DMS114 treated with DMSO at 0.1 percent for 48 hours (cell line): Measurements from ENCODE around the gene GPSM3.
"Not testable (repeated sequence)": the region's sequence is repeated elsewhere in the genome, so short reads cannot be mapped to it uniquely, and the experiment has no call there.

Source experiments
- DNase-seq: peaks from one replicate; lab custom pipeline; 2025; ENCODE audit not compliant: unreplicated experiment; lab: John Stamatoyannopoulos, UW

Gene GPSM3

DNA sequence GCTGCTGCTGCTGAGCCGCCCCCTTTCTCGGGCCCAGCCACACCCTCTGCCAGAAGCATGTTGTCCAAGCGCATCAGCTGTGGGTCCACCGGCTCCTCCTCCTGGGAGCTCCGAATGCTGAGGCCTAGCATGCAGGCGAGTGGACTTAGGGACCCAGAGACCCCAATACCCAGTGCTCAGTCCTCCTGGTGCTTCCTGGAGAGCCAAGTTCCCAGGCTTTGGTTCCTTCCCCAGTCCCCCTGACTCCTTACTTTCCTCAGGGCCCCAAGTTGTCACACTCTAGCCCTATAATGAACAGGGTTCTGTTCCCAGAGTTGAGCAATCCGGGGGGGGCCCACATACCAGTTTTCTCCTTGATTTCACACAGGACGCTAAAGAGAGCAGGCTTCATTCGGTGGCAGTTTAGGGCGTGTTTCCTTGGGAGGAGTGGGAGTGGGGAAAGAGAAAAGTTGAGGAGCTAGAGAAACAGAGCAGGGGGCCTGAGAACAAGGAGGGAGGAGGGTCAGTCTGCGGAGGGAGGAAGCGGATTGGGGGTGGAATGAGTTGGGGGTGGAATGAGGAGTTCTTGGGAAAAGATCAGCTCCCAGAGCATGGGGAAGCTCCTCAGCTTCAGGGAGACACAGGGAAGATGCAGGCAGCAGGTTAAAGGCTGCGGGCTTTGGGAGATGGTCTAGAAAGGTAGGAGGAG, 3.9 kb downstream of the GPSM3 start:
- no peak for DNase-seq

DNA sequence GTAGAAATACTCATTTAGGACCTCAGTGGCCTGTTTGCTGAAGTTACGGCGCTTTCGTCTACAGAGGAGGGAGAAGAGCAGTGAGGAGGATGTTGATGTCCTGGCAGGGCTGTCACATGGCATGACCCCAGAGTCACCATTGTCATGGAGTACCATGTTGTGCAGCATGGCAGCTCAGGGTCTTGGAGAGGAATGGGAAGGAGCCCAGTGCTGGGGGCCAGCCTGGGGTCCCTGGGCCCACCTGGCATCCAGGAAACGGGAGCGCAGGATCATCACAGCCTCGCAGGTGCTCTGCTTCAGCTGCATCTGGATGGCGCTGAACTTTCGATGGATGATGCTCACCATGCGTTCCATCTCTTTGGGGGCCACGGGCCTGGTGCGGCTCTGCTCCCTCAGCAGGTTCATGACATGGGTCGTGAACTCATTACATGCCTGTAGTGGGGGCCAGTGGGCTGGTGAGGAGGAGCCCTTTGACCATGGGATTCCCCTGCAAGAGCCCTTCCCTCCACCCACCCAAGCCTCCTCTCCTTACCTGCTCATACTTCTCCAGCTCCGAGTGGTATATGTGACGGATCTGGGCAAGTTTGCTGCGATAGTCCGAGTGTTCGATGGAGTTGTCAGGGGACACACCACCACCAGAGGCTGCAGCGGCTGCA, 4.6 kb downstream of the GPSM3 start:
- DNase-seq, result not testable (repeated sequence)

DNA sequence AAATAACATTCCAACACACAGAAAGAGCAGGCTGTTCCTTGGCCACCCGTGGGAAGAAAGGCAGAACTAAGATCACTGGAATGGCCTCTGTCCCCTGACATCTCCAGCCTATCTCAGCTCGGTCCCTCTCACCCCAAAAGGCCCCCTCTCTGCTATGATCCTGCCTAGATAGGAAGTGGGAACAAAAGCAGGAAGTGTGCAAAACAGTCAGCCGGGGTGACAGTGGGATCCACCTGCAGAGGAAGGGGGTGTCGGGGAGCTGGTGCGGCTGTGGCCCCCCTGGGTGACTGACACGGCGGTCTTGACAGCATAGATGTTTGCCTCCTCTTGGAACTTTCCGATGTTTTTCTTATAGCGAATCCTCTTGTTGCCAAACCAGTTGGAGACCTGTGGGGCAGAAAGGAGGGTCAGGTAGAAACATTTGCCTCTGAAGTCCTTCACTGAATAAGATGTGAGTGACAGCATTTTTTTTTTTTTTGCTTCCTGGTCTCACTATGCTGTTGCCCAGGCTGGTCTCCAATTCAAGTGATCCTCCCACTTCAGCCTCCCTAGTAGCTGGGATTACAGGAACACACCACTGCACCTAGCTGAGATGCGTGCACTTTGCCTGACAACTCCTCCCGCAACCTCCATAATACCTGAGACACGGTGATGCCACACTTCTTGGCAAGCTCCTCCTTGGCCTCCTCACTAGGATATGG, 5.3 kb downstream of the GPSM3 start:
- no peak for DNase-seq

DNA sequence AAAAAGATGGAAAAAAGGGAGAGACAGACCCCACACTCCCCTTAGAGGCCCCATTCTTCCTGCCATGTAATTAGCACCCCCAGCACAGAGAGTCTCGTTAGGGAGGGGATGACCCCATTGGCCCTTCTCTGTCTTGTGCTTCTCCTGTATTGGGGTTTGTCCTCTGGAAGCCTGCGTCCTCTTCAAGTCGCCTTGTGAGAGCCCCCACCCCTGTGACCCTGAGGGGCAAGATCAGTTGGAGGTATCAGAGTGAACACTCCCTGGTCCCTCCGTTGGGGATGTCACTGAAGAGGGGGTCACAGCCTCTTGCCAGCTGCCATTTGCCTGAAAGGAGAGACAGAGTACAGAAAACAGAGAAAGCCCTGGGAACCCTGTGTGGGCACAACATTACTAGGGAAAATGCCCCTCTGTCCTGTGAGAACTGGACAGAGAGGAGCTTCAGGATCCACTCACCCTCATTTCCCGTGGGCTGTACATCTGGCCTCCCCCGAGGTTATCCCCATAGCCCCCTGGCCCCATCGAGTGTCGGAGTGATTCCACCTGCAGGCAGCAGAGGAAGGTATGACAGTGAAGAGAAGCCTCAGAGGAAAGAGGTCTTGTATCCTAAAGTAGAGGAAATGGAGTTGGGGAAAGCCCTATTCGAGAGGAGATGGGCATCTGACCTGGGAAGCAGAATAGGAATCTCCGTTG, 6.1 kb downstream of the GPSM3 start:
- DNase-seq, result not testable (repeated sequence)

DNA sequence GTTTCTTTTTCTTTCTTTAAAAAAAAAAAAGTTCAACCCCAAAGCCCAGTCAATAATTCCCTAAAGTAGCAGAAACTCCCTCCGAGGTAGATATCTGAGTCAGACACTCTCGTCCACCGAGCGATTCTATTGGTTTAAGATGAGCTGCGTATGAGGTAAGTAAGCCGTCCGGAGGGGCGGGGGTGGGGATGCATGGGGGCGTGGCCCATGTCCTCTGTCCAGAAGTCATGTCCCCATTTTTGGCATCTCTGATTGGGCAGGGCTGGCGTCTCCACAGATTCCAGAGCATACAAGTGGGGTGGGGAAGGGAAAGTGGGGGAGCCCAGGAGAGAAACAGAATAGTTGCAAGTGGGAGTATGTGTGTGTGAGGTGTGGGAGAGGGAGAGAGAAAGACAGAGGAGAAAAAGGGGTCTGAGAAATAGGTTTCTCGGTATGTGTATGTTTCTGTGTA, 6.7 kb downstream of the GPSM3 start:
- DNase-seq, result peak; percentile 77

DNA sequence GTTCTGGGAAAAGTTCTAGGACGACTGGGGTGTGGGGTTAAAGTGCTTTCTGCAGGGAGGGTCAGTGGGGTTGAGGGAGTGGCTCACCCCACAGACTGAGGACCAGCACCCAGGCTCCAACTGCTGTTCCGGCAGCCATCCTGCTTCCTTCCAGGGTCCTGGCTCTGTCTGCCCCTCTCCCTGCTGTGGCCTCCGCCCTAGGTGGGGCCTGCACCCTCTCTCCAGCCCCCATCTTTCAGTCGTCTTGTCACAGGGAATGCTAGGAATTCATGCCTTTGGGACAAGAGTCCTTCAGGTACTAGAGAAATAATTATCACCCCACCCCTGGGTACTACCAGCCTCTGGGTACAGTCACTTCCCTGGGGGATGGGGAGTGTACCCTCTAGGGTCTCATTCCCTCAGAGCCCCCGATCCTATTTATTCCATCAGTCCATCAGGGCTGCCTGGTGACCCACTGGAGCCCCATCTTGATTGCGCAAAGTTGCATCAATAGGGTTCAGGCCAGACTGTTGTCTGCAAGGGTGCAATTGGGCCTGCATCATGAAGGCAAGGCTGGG, 8.3 kb downstream of the GPSM3 start, which contains the start of gene AGER:
Gene AGER (minus strand): TSS at position 170 of the 557 bp plus-strand sequence. CDS start 31 bp downstream, at position 139.
- no peak for DNase-seq

DNA sequence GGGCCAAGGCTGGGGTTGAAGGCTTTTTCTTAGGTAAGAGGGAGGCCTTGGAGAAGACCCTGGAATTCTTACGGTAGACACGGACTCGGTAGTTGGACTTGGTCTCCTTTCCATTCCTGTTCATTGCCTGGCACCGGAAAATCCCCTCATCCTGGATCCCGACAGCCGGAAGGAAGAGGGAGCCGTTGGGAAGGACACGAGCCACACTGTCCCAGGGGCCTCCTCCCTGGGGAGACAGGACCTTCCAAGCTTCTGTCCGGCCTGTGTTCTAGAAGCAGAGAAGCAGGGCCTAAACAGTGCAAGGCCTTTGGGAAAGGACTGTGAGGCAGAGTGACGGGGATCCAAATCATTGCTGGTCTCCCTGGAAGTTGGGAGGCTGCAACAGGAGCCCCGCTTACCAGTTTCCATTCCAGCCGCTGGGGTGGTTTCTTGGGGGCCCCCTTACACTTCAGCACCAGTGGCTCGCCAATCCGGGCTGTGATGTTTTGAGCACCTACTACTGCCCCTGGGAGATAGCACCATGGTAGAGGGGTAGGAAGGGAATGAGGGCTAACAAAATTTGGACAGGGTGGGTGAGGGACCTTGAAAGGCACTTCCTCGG, 8.9 kb downstream of the GPSM3 start:
- DNase-seq, result no peak

DNA sequence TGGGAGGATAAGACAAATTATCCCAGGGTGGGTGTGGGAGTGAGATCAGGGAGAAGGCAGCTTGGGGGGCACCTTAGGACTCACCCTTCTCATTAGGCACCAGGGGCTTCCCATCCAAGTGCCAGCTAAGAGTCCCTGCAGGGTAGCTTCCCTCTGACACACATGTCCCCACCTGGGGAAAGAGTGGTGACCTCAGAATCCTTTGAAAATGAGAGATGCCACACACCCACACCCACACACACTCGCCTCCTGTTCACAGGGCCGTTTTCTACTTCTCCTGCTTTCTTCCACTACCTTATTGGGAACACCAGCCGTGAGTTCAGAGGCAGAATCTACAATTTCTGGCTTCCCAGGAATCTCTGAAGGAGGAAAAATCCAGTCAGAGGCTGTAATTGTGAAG, 9.4 kb downstream of the GPSM3 start:
- no peak for DNase-seq

DNA sequence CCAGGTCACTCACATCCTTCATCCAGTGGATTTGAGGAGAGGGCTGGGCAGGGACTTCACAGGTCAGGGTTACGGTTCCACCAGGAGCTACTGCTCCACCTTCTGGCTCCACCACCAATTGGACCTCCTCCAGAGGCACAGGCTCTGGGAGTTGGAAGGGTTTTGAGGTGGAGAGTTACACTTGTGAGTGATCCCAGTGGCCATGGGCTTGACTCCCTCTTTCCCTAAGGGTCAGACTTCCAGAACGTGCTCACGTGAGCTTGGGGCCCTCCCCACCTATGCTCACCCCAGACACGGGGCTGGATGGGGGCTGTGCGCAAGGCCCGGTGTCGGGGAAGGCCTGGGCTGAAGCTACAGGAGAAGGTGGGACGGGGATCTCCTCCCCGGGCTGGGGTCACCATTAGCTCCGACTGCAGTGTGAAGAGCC, 9.9 kb downstream of the GPSM3 start:
- DNase-seq, result no peak

DNA sequence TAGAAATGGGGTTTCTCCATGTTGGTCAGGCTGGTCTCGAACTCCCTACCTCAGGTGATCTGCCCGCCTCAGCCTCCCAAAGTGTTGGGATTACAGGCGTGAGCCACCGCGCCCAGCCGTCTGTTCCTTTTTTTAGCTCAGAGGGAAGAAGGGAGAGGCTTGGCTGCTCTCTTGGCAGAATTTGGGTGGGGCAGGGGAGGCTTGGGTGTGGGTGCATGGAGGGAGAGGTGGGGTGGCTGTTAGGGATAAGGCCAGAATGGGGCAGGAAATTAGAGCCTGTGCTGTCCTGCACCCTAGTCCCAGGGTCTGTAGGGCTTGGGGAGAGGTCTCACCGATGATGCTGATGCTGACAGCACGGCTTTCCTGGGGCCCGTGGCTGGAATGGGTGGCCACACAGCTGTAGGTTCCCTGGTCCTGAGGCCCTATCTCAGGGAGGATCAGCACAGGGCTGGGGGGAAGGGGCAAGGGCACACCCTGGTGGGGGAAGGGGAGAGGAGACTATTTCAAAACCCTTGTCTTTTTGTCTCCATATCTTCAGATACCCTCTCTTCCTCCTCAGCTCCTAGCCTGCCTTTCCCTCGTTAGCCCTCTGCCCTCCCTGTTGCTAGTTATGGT, 10.4 kb downstream of the GPSM3 start:
- DNase-seq, result no peak

DNA sequence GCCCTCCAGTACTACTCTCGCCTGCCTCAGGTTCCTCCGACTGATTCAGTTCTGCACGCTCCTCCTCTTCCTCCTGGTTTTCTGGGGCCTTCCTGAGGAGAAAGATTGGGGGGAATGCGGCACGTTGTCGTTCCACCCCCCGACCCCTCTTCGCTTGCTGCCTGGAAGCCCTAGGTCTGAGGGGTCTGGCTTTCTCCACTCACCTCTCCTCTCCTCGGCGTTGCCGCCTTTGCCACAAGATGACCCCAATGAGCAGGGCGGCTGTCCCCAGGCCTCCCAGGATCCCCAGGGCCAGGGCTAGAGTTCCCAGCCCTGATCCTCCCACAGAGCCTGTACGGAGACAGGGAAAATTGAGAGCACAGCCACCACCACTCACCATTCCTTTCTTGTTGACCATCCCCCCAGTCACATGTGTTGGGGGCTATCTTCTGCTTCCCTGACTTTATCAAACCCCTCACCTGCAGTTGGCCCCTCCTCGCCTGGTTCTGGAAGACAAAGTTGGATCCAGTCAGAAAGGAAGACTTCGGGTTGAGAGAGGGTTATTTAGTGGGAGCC, 11.2 kb downstream of the GPSM3 start:
- DNase-seq, result no peak

DNA sequence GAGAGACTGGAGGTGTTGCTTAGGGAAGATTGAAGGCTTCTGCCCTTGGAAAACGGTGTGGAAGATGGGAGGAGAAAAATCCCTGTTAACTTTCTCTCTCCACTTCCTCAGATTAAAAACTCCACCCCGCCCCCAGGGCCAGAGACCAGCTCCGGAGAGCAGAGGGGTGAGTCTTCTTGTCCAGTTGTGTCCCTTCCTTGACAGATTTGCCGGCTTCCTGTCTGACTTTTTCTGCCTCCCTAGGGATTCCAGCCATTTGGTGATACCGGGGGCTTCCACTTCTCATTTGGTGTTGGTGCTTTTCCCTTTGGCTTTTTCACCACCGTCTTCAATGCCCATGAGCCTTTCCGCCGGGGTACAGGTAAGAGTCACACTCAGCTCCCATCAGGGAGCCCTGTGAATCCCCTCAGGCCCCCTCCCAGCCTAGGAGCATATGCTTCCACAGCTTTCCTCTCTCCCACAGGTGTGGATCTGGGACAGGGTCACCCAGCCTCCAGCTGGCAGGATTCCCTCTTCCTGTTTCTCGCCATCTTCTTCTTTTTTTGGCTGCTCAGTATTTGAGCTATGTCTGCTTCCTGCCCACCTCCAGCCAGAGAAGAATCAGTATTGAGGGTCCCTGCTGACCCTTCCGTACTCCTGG, 12.6 kb downstream of the GPSM3 start:
- no peak for DNase-seq

DNA sequence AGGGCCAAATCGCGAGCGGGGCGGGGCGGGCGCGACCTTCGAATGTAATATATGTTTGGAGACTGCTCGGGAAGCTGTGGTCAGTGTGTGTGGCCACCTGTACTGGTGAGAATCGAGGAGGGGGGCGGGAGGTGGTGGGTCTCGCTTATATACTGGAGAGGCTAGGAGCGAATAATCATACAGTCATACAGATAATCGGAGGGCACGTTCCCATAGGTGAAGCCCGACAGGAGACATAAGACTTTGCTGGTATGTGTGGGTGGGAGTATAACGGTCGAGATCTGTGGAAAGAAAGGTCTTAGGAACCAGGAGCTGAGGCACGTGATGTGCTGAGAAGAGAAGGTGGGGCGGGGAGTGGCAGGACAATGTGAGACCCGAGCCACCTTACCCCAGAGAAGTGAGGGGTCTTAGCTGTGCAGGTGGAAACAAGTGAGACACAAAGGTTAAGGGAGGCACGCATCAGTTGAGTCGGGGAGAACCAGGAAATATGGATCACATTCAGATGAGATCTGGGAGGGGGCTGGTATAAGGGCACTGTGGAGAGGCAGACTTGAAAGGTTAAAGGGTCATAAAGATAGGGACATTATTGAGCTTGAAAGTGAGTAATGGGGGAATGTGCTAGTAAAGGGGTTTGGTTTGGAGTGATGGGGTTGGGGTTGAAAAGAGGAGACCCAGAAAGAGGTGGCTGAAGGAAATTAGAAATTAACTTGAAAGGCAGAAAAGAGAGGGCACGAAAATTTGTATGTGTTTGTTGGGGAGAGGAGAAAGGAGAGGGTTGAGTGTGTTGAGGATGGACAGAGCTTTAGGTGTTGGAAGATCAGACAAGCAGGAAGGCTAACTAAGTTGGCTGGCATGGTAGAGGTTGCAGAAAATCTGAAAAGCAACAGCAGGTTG, 13.6 kb downstream of the GPSM3 start:
- DNase-seq, result no peak

DNA sequence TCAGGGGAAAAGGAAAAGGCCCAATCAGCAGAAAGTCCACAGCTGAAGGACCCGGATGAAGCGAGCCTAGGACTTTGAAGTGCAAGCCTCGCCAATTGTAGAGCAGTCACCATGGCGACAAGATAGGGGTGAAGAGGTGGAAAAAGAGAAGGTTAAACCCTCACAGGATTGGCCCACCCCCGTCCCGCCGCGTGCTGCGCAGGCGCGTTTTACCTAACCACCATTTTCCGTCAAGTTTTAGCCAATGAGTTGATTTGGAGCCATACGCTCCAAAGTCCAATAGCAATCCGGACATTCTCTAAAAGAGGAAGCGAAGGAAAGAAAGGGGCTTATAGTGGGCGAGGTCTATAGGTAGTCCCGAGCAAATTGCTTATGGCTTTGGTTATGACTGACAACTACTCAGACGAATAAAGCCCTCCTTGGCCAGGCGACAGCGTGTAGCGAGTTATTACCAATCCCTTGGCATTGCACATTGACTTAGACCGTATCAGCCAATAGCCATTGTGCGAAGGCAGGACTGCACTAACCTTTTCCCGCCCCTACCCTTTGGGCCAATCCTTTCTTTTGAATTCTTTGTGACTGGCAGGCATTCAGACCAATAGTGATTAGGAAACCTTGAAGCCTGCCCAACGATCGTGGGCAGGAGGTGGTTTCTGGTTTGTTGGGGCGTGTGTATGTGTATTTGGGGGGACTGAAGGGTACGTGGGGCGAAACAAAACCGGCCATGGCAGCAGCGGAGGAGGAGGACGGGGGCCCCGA, 14.5 kb downstream of the GPSM3 start, which contains the start of gene RNF5:
Gene RNF5 (plus strand): TSS at position 618 of the 759 bp plus-strand sequence. CDS start 107 bp downstream, at position 725.
- peak; percentile 100 for DNase-seq

DNA sequence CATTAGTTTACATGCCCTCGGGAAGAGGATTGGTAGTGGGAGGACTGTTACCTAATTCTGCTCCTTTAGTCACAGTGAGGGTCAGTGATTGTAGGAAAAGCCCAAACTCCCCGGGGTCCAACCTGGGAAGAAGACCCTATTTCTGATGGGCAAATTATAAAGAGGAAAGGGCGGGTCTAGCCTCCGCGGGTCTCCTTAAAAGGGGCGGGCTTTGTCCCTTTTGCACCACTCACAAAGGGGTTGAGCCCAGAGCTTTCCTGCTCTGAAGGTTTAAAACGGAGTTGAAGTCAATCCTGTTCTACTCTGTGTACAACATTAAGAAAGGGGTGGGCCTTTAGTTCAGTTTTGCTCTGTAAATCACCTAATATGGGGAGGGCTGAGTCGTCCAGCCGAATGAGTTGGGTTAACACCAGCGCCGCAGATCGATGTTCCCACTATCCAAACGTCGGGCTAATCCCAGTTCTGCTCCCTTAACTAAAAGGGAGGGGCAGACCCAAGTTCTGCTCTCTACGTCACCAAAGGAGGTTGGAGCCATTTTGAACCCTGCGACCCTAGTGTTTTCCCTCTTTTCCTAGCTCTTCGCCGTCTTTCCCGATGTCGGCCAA, 15.2 kb downstream of the GPSM3 start:
- no peak for DNase-seq

DNA sequence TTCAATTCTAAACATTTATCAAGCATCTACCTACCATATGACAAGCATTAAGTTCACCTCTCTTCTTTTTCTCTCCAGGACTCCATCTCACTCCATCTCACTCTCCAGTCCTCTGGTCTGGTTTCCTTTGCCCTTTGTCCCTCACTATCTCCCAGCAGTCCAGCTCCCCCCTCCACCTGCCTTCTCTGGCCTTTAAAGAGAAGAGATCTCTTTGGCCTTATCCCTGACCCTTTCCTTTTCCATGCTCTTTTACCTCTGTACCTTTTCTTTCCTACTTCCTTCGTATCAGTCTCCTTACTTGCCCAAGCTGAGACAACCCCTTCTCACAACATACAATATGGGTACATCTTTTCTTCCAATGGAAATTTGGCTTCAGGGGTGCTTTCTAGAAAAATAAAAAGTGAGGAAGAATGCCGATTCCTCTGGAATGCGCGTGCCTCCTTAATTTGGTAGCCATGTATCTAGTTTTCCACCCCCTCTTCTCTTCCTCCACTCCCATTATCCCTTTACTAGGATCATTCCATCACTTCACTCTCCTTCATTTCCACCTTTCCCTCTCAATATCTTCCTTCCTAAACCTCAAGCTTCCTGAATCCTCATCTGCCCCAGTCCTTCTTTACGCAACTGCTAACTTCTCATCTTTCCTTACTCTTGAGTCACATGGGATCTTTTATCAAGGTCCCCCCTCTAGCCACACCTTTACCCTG, 15.8 kb downstream of the GPSM3 start:
- DNase-seq, result no peak
